Panc1 (cell line): Measurements from ENCODE around the gene ZNF506.

Source experiments
- POLR2AphosphoS5 ChIP-seq: IDR thresholded peaks from 2 replicates; pipeline ENCODE4 v1.6.1; 2012; ENCODE audit warnings: mild to moderate bottlenecking, low read depth, low read length, moderate library complexity
- SIN3A ChIP-seq: IDR thresholded peaks from 2 replicates; pipeline ENCODE4 v1.6.1; 2012; ENCODE audit warnings: low read depth, mild to moderate bottlenecking, low read length, moderate library complexity, borderline replicate concordance; ENCODE audit not compliant: insufficient read depth
- TCF7L2 ChIP-seq: IDR thresholded peaks from 2 replicates; pipeline ENCODE4 v1.6.1; 2011; ENCODE audit warnings: mild to moderate bottlenecking, low read depth, low read length, inconsistent platforms
- TF ChIP-seq, protein P1 (sequence below): fragments of 450-650 bp; IDR thresholded peaks from 2 replicates; pipeline ENCODE4 v1.5.1; 2017; ENCODE audit warnings: mild to moderate bottlenecking
- TF ChIP-seq, protein P2 (sequence below), 2 experiments: IDR thresholded peaks; 2 replicates each; pipeline ENCODE4 v1.6.1; 2011 to 2012; ENCODE audit warnings: low read depth in 2 of 2, control low read depth in 1 of 2, low read length in 1 of 2, mild to moderate bottlenecking in 1 of 2, moderate library complexity in 1 of 2; ENCODE audit not compliant: insufficient read depth in 1 of 2

DNA sequence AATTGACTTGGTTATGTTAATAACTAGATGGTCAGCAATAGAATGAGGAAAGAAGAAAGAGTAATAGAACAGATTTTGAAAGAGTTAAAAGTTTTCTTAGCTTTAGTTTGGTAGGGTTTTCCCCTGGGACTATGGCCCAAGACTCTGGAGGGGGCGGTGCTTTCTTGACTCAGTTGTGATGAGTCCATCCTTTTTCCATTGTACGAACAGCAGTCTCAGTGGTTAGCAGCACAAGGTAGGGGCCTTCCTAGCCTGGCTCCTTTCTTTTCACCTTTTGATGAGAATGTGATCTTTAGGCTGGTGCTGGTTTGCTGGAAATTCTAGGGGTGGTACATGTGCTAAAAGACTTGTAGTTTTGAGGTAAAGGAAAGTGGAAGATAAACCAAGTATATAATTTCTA lies 38.8 kb downstream of the ZNF506 start:
- TF ChIP-seq, protein P1, sequence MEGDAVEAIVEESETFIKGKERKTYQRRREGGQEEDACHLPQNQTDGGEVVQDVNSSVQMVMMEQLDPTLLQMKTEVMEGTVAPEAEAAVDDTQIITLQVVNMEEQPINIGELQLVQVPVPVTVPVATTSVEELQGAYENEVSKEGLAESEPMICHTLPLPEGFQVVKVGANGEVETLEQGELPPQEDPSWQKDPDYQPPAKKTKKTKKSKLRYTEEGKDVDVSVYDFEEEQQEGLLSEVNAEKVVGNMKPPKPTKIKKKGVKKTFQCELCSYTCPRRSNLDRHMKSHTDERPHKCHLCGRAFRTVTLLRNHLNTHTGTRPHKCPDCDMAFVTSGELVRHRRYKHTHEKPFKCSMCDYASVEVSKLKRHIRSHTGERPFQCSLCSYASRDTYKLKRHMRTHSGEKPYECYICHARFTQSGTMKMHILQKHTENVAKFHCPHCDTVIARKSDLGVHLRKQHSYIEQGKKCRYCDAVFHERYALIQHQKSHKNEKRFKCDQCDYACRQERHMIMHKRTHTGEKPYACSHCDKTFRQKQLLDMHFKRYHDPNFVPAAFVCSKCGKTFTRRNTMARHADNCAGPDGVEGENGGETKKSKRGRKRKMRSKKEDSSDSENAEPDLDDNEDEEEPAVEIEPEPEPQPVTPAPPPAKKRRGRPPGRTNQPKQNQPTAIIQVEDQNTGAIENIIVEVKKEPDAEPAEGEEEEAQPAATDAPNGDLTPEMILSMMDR, result no peak
- TF ChIP-seq TCF7L2, result no peak
- TF ChIP-seq, protein P2, sequence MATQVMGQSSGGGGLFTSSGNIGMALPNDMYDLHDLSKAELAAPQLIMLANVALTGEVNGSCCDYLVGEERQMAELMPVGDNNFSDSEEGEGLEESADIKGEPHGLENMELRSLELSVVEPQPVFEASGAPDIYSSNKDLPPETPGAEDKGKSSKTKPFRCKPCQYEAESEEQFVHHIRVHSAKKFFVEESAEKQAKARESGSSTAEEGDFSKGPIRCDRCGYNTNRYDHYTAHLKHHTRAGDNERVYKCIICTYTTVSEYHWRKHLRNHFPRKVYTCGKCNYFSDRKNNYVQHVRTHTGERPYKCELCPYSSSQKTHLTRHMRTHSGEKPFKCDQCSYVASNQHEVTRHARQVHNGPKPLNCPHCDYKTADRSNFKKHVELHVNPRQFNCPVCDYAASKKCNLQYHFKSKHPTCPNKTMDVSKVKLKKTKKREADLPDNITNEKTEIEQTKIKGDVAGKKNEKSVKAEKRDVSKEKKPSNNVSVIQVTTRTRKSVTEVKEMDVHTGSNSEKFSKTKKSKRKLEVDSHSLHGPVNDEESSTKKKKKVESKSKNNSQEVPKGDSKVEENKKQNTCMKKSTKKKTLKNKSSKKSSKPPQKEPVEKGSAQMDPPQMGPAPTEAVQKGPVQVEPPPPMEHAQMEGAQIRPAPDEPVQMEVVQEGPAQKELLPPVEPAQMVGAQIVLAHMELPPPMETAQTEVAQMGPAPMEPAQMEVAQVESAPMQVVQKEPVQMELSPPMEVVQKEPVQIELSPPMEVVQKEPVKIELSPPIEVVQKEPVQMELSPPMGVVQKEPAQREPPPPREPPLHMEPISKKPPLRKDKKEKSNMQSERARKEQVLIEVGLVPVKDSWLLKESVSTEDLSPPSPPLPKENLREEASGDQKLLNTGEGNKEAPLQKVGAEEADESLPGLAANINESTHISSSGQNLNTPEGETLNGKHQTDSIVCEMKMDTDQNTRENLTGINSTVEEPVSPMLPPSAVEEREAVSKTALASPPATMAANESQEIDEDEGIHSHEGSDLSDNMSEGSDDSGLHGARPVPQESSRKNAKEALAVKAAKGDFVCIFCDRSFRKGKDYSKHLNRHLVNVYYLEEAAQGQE (IDR thresholded peaks at IDR 0.05; ENCODE audit: insufficient read depth in 1 of 2, low read depth in 2 of 2, low read length in 1 of 2), result no peak
- TF ChIP-seq SIN3A, result no peak
- TF ChIP-seq POLR2AphosphoS5, result no peak
